HEK293 (cell line): ENCODE data around the gene HSD17B4.

Experiments
- CTCF ChIA-PET: fragments of 350-600 bp; formaldehyde crosslinking; extraction: SDS; loops from one replicate; lab custom pipeline; 2021; ENCODE audit warnings: antibody characterized with exemption; lab: Yijun Ruan, JAX
- POLR2A ChIA-PET: fragments of 300-600 bp; formaldehyde crosslinking; extraction: SDS; loops from one replicate; lab custom pipeline; 2020; ENCODE audit warnings: antibody characterized with exemption, inconsistent platforms; lab: Yijun Ruan, JAX
- H3K27ac ChIP-seq: fragments of 200-500 bp; sonication (Bioruptor generic); 2 replicates; pipeline ENCODE4 v1.5.1; 2014; ENCODE audit warnings: low read depth, low read length, control low read depth, inconsistent platforms; ENCODE audit errors: extremely low read depth
- H3K36me3 ChIP-seq, 2 experiments: fragments of 200-500 bp in 1 of 2; sonication (Bioruptor generic) in 1 of 2; 1 replicate in 1 of 2; 2 replicates in 1 of 2; pipeline ENCODE4 v1.5.1; 2014 to 2017; ENCODE audit warnings: inconsistent platforms in 2 of 2, low read length in 2 of 2; ENCODE audit not compliant: control insufficient read depth in 2 of 2, insufficient read depth in 1 of 2
- H3K4me1 ChIP-seq: fragments of 200-500 bp; sonication (Bioruptor generic); 2 replicates; pipeline ENCODE4 v1.5.1; 2014; ENCODE audit warnings: mild to moderate bottlenecking, low read length, inconsistent platforms; ENCODE audit not compliant: control insufficient read depth, insufficient read depth
- H3K4me3 ChIP-seq: 2 replicates; pipeline ENCODE4 v1.5.1; 2011; ENCODE audit warnings: low read depth, mild to moderate bottlenecking, control low read depth, low read length, moderate library complexity
- H3K9me3 ChIP-seq: fragments of 200-500 bp; sonication (Bioruptor generic); 2 replicates; pipeline ENCODE4 v1.5.1; 2014; ENCODE audit warnings: low read depth, low read length, inconsistent platforms; ENCODE audit not compliant: control insufficient read depth, insufficient read depth
- BCL11B ChIP-seq: fragments of 450-650 bp; formaldehyde crosslinking; IDR thresholded peaks from 2 replicates; pipeline ENCODE4 v1.5.1; 2016; ENCODE audit warnings: low read depth, missing biosample characterization, missing genetic modification characterization
- KLF1 ChIP-seq: fragments of 450-650 bp; formaldehyde crosslinking; IDR thresholded peaks from 2 replicates; pipeline ENCODE4 v1.5.1; 2016; ENCODE audit warnings: missing biosample characterization, missing genetic modification characterization
- ZNF24 ChIP-seq: fragments of 450-650 bp; formaldehyde crosslinking; IDR thresholded peaks from 2 replicates; pipeline ENCODE4 v1.5.1; 2016; ENCODE audit warnings: missing biosample characterization, missing genetic modification characterization
- ZNF423 ChIP-seq: fragments of 450-650 bp; formaldehyde crosslinking; IDR thresholded peaks from 2 replicates; pipeline ENCODE4 v1.5.1; 2016; ENCODE audit warnings: missing biosample characterization, missing genetic modification characterization
- ZNF426 ChIP-seq: fragments of 450-650 bp; formaldehyde crosslinking; IDR thresholded peaks from 2 replicates; pipeline ENCODE4 v1.5.1; 2017; ENCODE audit warnings: missing biosample characterization, missing genetic modification characterization, mild to moderate bottlenecking, inconsistent platforms, moderate library complexity
- ZNF48 ChIP-seq: fragments of 450-650 bp; formaldehyde crosslinking; IDR thresholded peaks from 2 replicates; pipeline ENCODE4 v1.5.1; 2016; ENCODE audit warnings: missing biosample characterization, missing genetic modification characterization
- ZNF548 ChIP-seq: fragments of 450-650 bp; formaldehyde crosslinking; IDR thresholded peaks from 2 replicates; pipeline ENCODE4 v1.5.1; 2016; ENCODE audit warnings: missing biosample characterization, missing genetic modification characterization
- ZNF585B ChIP-seq: fragments of 450-650 bp; formaldehyde crosslinking; IDR thresholded peaks from 2 replicates; pipeline ENCODE4 v1.5.1; 2016; ENCODE audit warnings: missing biosample characterization, missing genetic modification characterization
- ZNF670 ChIP-seq: fragments of 450-650 bp; formaldehyde crosslinking; IDR thresholded peaks from 2 replicates; pipeline ENCODE4 v1.5.1; 2016; ENCODE audit warnings: missing biosample characterization, missing genetic modification characterization, low read depth
- TF ChIP-seq, protein P1 (sequence below): fragments of 450-650 bp; IDR thresholded peaks from 2 replicates; pipeline ENCODE4 v1.5.1; 2018; ENCODE audit warnings: missing biosample characterization, missing genetic modification characterization
- TF ChIP-seq, protein P2 (sequence below): fragments of 450-650 bp; formaldehyde crosslinking; IDR thresholded peaks from 2 replicates; pipeline ENCODE4 v1.5.1; 2016; ENCODE audit warnings: missing biosample characterization, missing genetic modification characterization
- TF ChIP-seq, protein P3 (sequence below): fragments of 450-650 bp; formaldehyde crosslinking; IDR thresholded peaks from 2 replicates; pipeline ENCODE4; 2016; ENCODE audit warnings: missing biosample characterization, missing genetic modification characterization
- TF ChIP-seq, protein P4 (sequence below): fragments of 450-650 bp; formaldehyde crosslinking; IDR thresholded peaks from 2 replicates; pipeline ENCODE4 v1.5.1; 2016; ENCODE audit warnings: missing biosample characterization, missing genetic modification characterization
- TF ChIP-seq, protein P5 (sequence below): fragments of 450-650 bp; formaldehyde crosslinking; IDR thresholded peaks from 2 replicates; pipeline ENCODE4 v1.5.1; 2016; ENCODE audit warnings: missing biosample characterization, missing genetic modification characterization
- TF ChIP-seq, protein P6 (sequence below): sonication (generic); formaldehyde crosslinking; IDR thresholded peaks from 2 replicates; pipeline ENCODE4 v1.8.1; 2022; ENCODE audit warnings: mild to moderate bottlenecking, moderate library complexity, missing genetic modification reagents

Gene HSD17B4

DNA sequence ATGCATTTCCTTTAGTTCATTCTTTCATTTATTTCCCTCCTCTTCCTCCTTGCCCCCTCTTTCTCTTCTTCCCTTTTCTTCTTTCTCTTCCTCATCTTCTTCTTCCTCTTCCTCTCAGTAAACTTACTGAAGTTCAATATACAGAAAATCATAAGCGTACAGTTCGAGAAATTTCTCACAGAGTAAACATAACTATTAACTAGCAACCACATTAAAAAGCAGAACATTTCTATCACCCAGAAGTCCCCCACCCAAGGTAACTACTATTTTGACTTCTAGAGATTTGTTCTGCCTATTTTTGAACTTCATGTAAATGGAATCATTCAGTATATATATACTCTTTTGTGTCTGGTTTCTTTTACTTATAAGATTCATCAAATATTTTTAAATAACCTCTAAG, 48.3 kb upstream of the HSD17B4 start:
- no peaks in the 10 kb centered on the region for H3K36me3 ChIP-seq
- H3K4me3 ChIP-seq, result no peak overlapping the region
- POLR2A ChIA-PET, result no interaction called here
- H3K9me3 ChIP-seq, result no peaks in the 10 kb centered on the region
- no peak overlapping the region for H3K27ac ChIP-seq
- H3K4me1 ChIP-seq, result peaks cover 6% of the 10 kb centered on the region; the same call in 1 of the 2 replicates
- CTCF ChIA-PET, result interaction anchor here (0.8 kb wide), 1 partner anchor 418 kb away, joined by 4 read pairs; no protein-coding TSS in a partner anchor
- TF ChIP-seq, protein P1, sequence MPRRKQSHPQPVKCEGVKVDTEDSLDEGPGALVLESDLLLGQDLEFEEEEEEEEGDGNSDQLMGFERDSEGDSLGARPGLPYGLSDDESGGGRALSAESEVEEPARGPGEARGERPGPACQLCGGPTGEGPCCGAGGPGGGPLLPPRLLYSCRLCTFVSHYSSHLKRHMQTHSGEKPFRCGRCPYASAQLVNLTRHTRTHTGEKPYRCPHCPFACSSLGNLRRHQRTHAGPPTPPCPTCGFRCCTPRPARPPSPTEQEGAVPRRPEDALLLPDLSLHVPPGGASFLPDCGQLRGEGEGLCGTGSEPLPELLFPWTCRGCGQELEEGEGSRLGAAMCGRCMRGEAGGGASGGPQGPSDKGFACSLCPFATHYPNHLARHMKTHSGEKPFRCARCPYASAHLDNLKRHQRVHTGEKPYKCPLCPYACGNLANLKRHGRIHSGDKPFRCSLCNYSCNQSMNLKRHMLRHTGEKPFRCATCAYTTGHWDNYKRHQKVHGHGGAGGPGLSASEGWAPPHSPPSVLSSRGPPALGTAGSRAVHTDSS (tag by site-specific recombination), result peak; percentile 60
- TF ChIP-seq, protein P2, sequence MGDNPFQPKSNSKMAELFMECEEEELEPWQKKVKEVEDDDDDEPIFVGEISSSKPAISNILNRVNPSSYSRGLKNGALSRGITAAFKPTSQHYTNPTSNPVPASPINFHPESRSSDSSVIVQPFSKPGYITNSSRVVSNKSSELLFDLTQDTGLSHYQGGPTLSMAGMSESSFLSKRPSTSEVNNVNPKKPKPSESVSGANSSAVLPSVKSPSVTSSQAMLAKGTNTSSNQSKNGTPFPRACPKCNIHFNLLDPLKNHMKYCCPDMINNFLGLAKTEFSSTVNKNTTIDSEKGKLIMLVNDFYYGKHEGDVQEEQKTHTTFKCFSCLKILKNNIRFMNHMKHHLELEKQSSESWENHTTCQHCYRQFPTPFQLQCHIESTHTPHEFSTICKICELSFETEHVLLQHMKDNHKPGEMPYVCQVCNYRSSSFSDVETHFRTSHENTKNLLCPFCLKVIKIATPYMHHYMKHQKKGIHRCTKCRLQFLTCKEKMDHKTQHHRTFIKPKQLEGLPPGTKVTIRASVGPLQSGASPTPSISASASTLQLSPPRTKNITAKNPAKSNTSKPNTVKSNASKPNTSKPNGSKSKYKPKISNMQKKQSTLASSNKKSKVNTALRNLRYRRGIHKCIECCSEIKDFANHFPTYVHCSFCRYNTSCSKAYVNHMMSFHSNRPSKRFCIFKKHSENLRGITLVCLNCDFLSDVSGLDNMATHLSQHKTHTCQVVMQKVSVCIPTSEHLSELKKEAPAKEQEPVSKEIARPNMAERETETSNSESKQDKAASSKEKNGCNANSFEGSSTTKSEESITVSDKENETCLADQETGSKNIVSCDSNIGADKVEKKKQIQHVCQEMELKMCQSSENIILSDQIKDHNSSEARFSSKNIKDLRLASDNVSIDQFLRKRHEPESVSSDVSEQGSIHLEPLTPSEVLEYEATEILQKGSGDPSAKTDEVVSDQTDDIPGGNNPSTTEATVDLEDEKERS (tag by site-specific recombination), result no peak
- TF ChIP-seq ZNF670 (tag by site-specific recombination), result no peak

DNA sequence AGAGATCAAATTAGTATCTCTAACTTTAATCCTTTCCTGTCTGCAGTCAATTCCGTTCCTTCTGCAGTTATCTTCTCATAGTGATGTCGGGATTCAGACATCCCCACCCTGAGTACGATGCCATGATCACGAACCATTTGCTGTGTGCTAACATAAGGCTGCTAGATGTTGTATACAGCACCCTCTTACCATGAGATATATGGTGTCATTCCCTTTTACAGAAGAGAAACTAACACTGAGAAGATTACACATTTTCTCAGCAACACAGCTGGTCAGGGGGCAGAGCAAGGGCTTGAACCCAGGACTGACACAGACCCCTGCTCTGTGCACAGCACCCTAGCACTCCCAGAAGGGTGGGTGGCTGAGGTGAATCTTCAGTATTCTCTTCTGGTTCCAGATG, 46.9 kb upstream of the HSD17B4 start:
- H3K36me3 ChIP-seq, result no peaks in the 10 kb centered on the region
- ChIA-PET CTCF (interaction anchor here (1.0 kb wide), 1 partner anchor 417 kb away, joined by 3 read pairs; the partner anchor contains the start of gene DTWD2), POLR2A (interaction anchor here (0.6 kb wide), 1 partner anchor 81 kb away, joined by 3 read pairs; no protein-coding TSS in a partner anchor)
- peaks cover 5% of the 10 kb centered on the region; the same call in 1 of the 2 replicates for H3K4me1 ChIP-seq
- H3K4me3 ChIP-seq, result no peak overlapping the region
- TF ChIP-seq, protein P3, sequence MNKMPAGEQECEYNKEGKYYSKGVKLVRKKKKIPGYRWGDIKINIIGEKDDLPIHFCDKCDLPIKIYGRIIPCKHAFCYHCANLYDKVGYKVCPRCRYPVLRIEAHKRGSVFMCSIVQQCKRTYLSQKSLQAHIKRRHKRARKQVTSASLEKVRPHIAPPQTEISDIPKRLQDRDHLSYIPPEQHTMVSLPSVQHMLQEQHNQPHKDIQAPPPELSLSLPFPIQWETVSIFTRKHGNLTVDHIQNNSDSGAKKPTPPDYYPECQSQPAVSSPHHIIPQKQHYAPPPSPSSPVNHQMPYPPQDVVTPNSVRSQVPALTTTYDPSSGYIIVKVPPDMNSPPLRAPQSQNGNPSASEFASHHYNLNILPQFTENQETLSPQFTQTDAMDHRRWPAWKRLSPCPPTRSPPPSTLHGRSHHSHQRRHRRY (tag by site-specific recombination), result no peak
- TF ChIP-seq, protein P2 (tag by site-specific recombination), result no peak
- TF ChIP-seq, protein P4, sequence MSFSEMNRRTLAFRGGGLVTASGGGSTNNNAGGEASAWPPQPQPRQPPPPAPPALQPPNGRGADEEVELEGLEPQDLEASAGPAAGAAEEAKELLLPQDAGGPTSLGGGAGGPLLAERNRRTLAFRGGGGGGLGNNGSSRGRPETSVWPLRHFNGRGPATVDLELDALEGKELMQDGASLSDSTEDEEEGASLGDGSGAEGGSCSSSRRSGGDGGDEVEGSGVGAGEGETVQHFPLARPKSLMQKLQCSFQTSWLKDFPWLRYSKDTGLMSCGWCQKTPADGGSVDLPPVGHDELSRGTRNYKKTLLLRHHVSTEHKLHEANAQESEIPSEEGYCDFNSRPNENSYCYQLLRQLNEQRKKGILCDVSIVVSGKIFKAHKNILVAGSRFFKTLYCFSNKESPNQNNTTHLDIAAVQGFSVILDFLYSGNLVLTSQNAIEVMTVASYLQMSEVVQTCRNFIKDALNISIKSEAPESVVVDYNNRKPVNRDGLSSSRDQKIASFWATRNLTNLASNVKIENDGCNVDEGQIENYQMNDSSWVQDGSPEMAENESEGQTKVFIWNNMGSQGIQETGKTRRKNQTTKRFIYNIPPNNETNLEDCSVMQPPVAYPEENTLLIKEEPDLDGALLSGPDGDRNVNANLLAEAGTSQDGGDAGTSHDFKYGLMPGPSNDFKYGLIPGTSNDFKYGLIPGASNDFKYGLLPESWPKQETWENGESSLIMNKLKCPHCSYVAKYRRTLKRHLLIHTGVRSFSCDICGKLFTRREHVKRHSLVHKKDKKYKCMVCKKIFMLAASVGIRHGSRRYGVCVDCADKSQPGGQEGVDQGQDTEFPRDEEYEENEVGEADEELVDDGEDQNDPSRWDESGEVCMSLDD, result no peak
- TF ChIP-seq, protein P5, sequence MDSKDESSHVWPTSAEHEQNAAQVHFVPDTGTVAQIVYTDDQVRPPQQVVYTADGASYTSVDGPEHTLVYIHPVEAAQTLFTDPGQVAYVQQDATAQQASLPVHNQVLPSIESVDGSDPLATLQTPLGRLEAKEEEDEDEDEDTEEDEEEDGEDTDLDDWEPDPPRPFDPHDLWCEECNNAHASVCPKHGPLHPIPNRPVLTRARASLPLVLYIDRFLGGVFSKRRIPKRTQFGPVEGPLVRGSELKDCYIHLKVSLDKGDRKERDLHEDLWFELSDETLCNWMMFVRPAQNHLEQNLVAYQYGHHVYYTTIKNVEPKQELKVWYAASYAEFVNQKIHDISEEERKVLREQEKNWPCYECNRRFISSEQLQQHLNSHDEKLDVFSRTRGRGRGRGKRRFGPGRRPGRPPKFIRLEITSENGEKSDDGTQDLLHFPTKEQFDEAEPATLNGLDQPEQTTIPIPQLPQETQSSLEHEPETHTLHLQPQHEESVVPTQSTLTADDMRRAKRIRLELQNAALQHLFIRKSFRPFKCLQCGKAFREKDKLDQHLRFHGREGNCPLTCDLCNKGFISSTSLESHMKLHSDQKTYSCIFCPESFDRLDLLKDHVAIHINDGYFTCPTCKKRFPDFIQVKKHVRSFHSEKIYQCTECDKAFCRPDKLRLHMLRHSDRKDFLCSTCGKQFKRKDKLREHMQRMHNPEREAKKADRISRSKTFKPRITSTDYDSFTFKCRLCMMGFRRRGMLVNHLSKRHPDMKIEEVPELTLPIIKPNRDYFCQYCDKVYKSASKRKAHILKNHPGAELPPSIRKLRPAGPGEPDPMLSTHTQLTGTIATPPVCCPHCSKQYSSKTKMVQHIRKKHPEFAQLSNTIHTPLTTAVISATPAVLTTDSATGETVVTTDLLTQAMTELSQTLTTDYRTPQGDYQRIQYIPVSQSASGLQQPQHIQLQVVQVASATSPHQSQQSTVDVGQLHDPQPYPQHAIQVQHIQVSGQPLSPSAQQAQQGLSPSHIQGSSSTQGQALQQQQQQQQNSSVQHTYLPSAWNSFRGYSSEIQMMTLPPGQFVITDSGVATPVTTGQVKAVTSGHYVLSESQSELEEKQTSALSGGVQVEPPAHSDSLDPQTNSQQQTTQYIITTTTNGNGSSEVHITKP (tag by site-specific recombination), result no peak
- TF ChIP-seq ZNF423 (tag by site-specific recombination) (no peak), ZNF48 (no peak), KLF1 (tag by site-specific recombination) (no peak), BCL11B (tag by site-specific recombination) (no peak), ZNF548 (tag by site-specific recombination) (no peak), ZNF585B (tag by site-specific recombination) (no peak), ZNF24 (tag by site-specific recombination) (no peak), ZNF426 (tag by site-specific recombination) (no peak)
- TF ChIP-seq, protein P6, sequence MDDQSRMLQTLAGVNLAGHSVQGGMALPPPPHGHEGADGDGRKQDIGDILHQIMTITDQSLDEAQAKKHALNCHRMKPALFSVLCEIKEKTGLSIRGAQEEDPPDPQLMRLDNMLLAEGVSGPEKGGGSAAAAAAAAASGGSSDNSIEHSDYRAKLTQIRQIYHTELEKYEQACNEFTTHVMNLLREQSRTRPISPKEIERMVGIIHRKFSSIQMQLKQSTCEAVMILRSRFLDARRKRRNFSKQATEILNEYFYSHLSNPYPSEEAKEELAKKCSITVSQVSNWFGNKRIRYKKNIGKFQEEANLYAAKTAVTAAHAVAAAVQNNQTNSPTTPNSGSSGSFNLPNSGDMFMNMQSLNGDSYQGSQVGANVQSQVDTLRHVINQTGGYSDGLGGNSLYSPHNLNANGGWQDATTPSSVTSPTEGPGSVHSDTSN (CRISPR knock-in tag), result no peak
- H3K27ac ChIP-seq, result no peak overlapping the region
- H3K9me3 ChIP-seq, result no peaks in the 10 kb centered on the region
